Neural progenitor cell (in vitro differentiated cells): Measurements from ENCODE around the gene PTGS2. TPM values are rescaled to one million over a fixed set of nuclear protein-coding genes. Genes with fewer than 3 reads are reported as not detected.
A peak's percentile ranks its signal among the peaks of the same experiment; 100 is the strongest.

Experiments
- DNase-seq: peaks from one replicate; pipeline ENCODE4 v3.0.0-alpha.2; 2016; ENCODE audit warnings: low spot score
- H2AFZ ChIP-seq: fragments of 200-600 bp; sonication (generic); replicated peaks from 2 replicates; pipeline ENCODE4 v1.6.1; 2016; ENCODE audit warnings: antibody characterized with exemption
- H3F3A ChIP-seq: fragments of 200-600 bp; sonication (generic); 2 replicates; pipeline ENCODE4 v1.6.1; 2016; ENCODE audit warnings: antibody characterized with exemption, low read depth
- H3K27ac ChIP-seq: fragments of 200-600 bp; sonication (generic); 2 replicates; pipeline ENCODE4 v1.5.1; 2016; ENCODE audit warnings: mild to moderate bottlenecking
- H3K27me3 ChIP-seq: fragments of 200-600 bp; sonication (generic); 2 replicates; pipeline ENCODE4 v1.6.1; 2016; ENCODE audit warnings: mild to moderate bottlenecking, moderate library complexity
- H3K36me3 ChIP-seq: fragments of 200-600 bp; sonication (generic); 2 replicates; pipeline ENCODE4 v1.5.1; 2016
- H3K4me1 ChIP-seq: fragments of 200-600 bp; sonication (generic); 2 replicates; pipeline ENCODE4 v1.6.1; 2016; ENCODE audit warnings: mixed run types
- H3K4me2 ChIP-seq: fragments of 200-600 bp; sonication (generic); 2 replicates; pipeline ENCODE4 v1.6.1; 2016
- H3K4me3 ChIP-seq: fragments of 200-600 bp; sonication (generic); 2 replicates; pipeline ENCODE4 v1.5.1; 2016
- H3K79me2 ChIP-seq: fragments of 200-600 bp; sonication (generic); 2 replicates; pipeline ENCODE4 v1.6.1; 2016; ENCODE audit warnings: low read depth
- H3K9ac ChIP-seq: fragments of 200-600 bp; sonication (generic); 2 replicates; pipeline ENCODE4 v1.6.1; 2016
- H3K9me3 ChIP-seq: fragments of 200-600 bp; sonication (generic); 2 replicates; pipeline ENCODE4 v1.5.1; 2016; ENCODE audit warnings: low read depth
- H4K20me1 ChIP-seq: fragments of 200-600 bp; sonication (generic); 2 replicates; pipeline ENCODE4 v1.6.1; 2016; ENCODE audit warnings: low read depth
- H3K27ac Mint-ChIP-seq: 3 replicates; pipeline ENCODE4 v1.8.0; 2021; ENCODE audit warnings: mixed read lengths
- H3K27me3 Mint-ChIP-seq: 2 replicates; pipeline ENCODE4 v1.8.0; 2022; ENCODE audit warnings: low read depth, mild to moderate bottlenecking, inconsistent platforms, moderate library complexity, mixed read lengths; ENCODE audit not compliant: insufficient read depth
- H3K36me3 Mint-ChIP-seq: 3 replicates; pipeline ENCODE4 v1.8.0; 2021; ENCODE audit warnings: mixed read lengths
- H3K4me1 Mint-ChIP-seq: 3 replicates; pipeline ENCODE4 v1.8.0; 2021; ENCODE audit warnings: mixed read lengths
- H3K4me3 Mint-ChIP-seq: 3 replicates; pipeline ENCODE4 v1.8.0; 2021; ENCODE audit warnings: mild to moderate bottlenecking, moderate library complexity, mixed read lengths
- H3K9me3 Mint-ChIP-seq: 3 replicates; pipeline ENCODE4 v1.8.0; 2020; ENCODE audit warnings: mixed read lengths
- CTCF ChIP-seq: fragments of 200-600 bp; sonication (generic); IDR thresholded peaks from 2 replicates; pipeline ENCODE4 v1.5.1; 2017; ENCODE audit warnings: antibody characterized with exemption, mild to moderate bottlenecking
- EZH2 ChIP-seq: fragments of 200-600 bp; sonication (generic); IDR thresholded peaks from 2 replicates; pipeline ENCODE4 v1.6.1; 2017; ENCODE audit warnings: antibody characterized with exemption, mild to moderate bottlenecking, moderate library complexity
- EZH2phosphoT487 ChIP-seq: fragments of 200-600 bp; sonication (generic); IDR thresholded peaks from 2 replicates; pipeline ENCODE4 v1.6.1; 2017; ENCODE audit warnings: antibody characterized with exemption
- total RNA-seq: library from RNA; depleted of rRNA; stranded (reverse); fragments of >200 nt; gene quantifications from 2 replicates; pipeline ENCODE4 v1.2.3, GENCODE V29; 2015; ENCODE audit warnings: low replicate concordance

The PTGS2 gene
- total RNA-seq, 1 donor from 2014 or later: 0.37 TPM

- H3K4me2 ChIP-seq: no peak overlapping the region
- Mint-ChIP-seq H3K27ac (peak overlapping the region; percentile 3), H3K27me3 (no peaks in the 10 kb centered on the region), H3K36me3 (no peaks in the 10 kb centered on the region), H3K4me3 (no peak overlapping the region), H3K4me1 (no peaks in the 10 kb centered on the region), H3K9me3 (no peaks in the 10 kb centered on the region)
- no peaks in the 10 kb centered on the region for H4K20me1 ChIP-seq
- no peak for DNase-seq
- H3K9me3 ChIP-seq: no peaks in the 10 kb centered on the region
- no peaks in the 10 kb centered on the region for H3K4me1 ChIP-seq
- H3K27ac ChIP-seq: no peak overlapping the region
- no peaks in the 10 kb centered on the region for H3K79me2 ChIP-seq
- H3K4me3 ChIP-seq: no peak overlapping the region
- no peaks in the 10 kb centered on the region for H3K36me3 ChIP-seq
- H3F3A ChIP-seq: no peaks in the 10 kb centered on the region
- no peak for TF ChIP-seq EZH2phosphoT487
- no peak for TF ChIP-seq CTCF
- TF ChIP-seq EZH2: no peak
- H3K9ac ChIP-seq: no peak overlapping the region
- H2AFZ ChIP-seq: no peak overlapping the region
- no peaks in the 10 kb centered on the region for H3K27me3 ChIP-seq
Observed at GRCh38 chr1:186703209-186703766, 23.1 kb upstream of the PTGS2 start.

GRCh38 chr1:186700722-186701121 lies 20.5 kb upstream of the PTGS2 start:
- Histone ChIP-seq H3K4me3 (no peak overlapping the region), H3K36me3 (no peaks in the 10 kb centered on the region)

GRCh38 chr1:186699519-186699918 lies 19.3 kb upstream of the PTGS2 start:
- Histone ChIP-seq H3K27ac (no peak overlapping the region), H3K9me3 (no peaks in the 10 kb centered on the region), H3K27me3 (no peaks in the 10 kb centered on the region), H3K4me3 (no peak overlapping the region), H4K20me1 (no peaks in the 10 kb centered on the region), H3K36me3 (no peaks in the 10 kb centered on the region), H3K9ac (no peak overlapping the region), H2AFZ (no peak overlapping the region), H3K79me2 (no peaks in the 10 kb centered on the region), H3K4me2 (no peak overlapping the region), H3K4me1 (no peaks in the 10 kb centered on the region), H3F3A (no peaks in the 10 kb centered on the region)
- no peak overlapping the region for H3K27ac Mint-ChIP-seq
- DNase-seq: no peak
- H3K36me3 Mint-ChIP-seq: no peaks in the 10 kb centered on the region
- no peaks in the 10 kb centered on the region for H3K4me1 Mint-ChIP-seq
- H3K27me3 Mint-ChIP-seq: no peaks in the 10 kb centered on the region
- no peaks in the 10 kb centered on the region for H3K9me3 Mint-ChIP-seq
- H3K4me3 Mint-ChIP-seq: no peak overlapping the region
- TF ChIP-seq EZH2phosphoT487 (no peak), EZH2 (no peak)

More at GRCh38 chr1:186700722-186701121, 20.5 kb upstream of the PTGS2 start:
- DNase-seq: no peak
- TF ChIP-seq CTCF (no peak), EZH2phosphoT487 (no peak), EZH2 (no peak)
- Histone ChIP-seq H4K20me1 (no peaks in the 10 kb centered on the region), H3K9ac (no peak overlapping the region), H3K27me3 (no peaks in the 10 kb centered on the region), H2AFZ (no peak overlapping the region), H3F3A (no peaks in the 10 kb centered on the region), H3K4me1 (no peaks in the 10 kb centered on the region), H3K27ac (no peak overlapping the region), H3K4me2 (no peak overlapping the region), H3K79me2 (no peaks in the 10 kb centered on the region), H3K9me3 (no peaks in the 10 kb centered on the region)
- Mint-ChIP-seq H3K36me3 (no peaks in the 10 kb centered on the region), H3K9me3 (no peaks in the 10 kb centered on the region), H3K4me3 (no peak overlapping the region), H3K27me3 (no peaks in the 10 kb centered on the region), H3K4me1 (no peaks in the 10 kb centered on the region), H3K27ac (no peak overlapping the region)

GRCh38 chr1:186689907-186690306 lies 9.7 kb upstream of the PTGS2 start:
- Histone ChIP-seq H3K9ac (no peak overlapping the region), H3K79me2 (no peaks in the 10 kb centered on the region), H3K4me2 (no peak overlapping the region), H3K27me3 (no peaks in the 10 kb centered on the region), H3K4me3 (no peak overlapping the region), H3K9me3 (no peaks in the 10 kb centered on the region), H3K27ac (no peak overlapping the region), H3F3A (no peaks in the 10 kb centered on the region), H2AFZ (no peak overlapping the region), H3K36me3 (no peaks in the 10 kb centered on the region), H4K20me1 (no peaks in the 10 kb centered on the region), H3K4me1 (no peaks in the 10 kb centered on the region)
- peaks cover 5% of the 10 kb centered on the region for H3K9me3 Mint-ChIP-seq
- TF ChIP-seq EZH2: no peak
- TF ChIP-seq EZH2phosphoT487: no peak
- TF ChIP-seq CTCF: no peak
- H3K27ac Mint-ChIP-seq: no peak overlapping the region
- no peaks in the 10 kb centered on the region for H3K36me3 Mint-ChIP-seq
- no peak for DNase-seq
- no peak overlapping the region for H3K4me3 Mint-ChIP-seq
- peaks cover 2% of the 10 kb centered on the region for H3K27me3 Mint-ChIP-seq
- H3K4me1 Mint-ChIP-seq: no peaks in the 10 kb centered on the region
